Stimulated activated CD8-positive, alpha-beta memory T cell treated with anti-CD3 and anti-CD28 coated beads, Interleukin-7, amount 100 ng/mL, for 24 hours (primary cell): ENCODE measurements around the gene MPI.
A peak's percentile ranks its signal among the peaks of the same experiment; 100 is the strongest.
"Not testable (repeated sequence)": the region's sequence is repeated elsewhere in the genome, so short reads cannot be mapped to it uniquely, and the experiment has no call there.

ENCODE experiments used
- DNase-seq: peaks from one replicate; pipeline ENCODE4 v3.0.0-alpha.2; 2020; ENCODE audit warnings: low read depth

The MPI gene

DNA sequence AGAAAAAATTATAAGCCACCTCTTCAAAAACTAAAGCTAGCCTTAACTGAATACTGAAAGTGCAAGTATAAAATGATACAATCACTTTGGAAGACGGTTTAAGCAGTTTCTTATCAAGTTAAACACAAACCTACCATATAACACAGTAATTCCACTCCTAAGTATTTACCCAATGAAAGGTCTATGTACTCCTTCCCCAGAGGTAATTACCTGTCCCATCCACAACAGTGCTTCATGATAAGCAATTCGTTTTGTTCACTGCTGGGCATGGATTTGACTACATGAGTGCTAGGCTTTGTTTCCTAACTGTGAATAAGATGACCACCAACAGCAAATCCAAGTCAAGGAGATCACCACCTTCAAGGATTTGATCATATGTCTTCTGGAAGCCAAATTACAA is 43.7 kb downstream of the MPI start:
- no peak for DNase-seq

DNA sequence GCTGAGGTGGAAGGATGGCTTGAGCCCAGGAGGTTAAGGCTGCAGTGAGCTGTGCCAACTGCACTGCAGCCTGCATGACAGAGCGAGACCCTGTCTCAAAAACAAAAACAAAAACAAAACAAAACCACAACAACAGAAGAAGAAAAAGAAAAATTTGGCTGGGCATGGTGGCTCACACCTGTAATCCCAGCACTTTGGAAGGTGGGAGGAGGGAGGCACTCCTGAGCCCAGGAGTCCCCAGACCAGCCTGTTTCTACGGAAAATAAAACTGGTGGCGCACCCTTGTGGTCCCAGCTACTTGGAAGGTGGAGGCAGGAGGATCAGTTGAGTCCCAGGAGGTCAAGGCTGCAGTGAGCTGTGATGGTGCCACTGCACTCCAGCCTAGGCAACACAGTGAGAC is 45.4 kb downstream of the MPI start:
- not testable (repeated sequence) for DNase-seq

DNA sequence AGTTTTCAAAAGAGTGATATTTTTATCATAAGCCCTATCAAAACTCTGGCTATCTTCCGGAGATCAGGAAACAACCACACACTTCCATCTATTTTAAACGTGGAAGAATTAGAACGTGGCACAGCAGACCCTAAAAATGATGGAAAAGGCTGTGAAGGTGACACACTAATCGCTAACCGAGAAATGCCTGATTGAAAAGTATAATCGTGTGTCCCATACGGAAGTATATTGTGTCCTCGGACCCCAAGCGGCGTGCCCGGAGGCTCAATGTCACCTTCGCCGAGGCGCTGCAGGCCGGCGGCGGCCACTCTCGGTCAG is 47.4 kb downstream of the MPI start:
- no peak for DNase-seq

DNA sequence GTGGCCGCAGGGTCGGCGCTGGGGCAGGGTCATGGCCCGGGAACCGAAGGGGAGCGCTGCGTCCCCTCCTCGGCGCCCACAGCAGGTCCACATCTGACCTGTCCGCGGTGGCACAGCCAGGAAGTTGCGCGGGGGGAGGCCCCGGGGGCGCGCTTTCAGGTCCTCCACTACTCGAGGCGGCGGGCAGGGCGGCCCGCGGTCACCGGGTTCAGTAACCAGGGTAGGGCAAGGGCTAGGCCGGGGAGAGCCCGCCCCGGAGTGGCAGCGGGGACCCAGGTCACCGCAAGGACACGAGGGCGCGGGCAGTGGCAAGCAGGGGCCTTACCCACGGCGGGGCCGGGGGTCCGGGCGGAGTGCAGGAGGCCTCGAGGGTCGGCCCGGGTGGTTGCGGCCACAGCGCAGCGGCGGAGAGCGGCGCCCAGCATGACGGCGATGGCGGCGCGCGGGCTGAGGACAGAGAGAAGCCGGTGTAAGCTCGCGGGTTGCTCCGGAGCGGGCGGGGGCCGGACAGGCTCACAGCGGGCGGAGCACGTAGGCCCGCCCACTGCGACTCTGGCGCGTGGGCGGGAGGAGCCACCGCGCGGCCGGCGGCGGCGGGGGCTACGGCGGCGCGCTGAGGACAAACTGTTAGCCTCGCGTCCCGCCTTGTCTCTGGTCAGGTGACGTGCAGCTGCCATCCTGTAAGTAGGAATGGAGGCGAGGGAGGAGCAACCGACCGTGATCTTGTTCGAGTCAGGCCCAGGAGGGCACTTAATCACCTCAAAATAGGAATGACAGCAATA is 47.9 kb downstream of the MPI start, which contains the start of gene COX5A:
TSS of gene COX5A (minus strand) at position 484 of the 782 bp plus-strand sequence. CDS start at position 425, 59 bp downstream.
- peak; percentile 76 for DNase-seq

DNA sequence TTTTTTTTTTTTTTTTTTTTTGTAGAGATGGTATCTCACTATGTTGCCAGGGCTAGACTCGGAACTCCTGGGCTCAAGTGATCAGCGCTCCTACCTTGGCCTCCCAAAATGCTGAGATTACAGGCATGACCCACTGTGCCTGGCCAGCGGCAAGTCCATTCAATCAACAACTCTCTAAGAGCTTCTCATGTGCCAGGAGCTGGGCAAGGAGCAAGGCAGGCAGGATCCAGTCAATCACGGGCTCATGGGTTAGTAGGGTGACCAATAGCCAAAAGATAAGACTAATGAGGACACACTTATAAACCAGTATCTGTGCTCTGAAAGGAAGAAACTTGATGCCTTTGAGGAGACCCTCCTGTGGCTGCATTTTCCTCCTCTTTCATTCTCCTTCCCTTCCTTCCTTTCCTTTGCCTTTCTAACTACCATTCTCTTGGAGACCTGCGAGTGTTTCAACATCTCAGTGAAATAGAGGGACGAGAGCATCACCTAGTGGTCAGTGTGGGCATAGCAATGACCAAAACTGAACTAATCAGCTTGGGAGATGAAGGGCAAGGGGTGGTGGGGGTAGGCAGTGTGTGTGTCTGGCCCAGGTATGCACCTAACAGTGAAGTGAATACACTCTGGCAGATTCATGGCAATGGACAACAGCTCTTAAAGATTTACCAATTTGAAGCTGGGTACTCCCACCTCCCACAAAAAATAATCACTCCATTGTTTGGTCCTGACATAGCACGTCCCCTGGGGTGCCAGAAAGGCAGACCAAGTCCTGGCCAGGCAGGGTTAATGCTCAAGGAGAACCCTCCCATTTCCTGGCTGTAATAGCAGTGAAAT is 60.5 kb downstream of the MPI start:
- DNase-seq: peak; percentile 65

- DNase-seq: no peak
Observed at GRCh38 chr15:74951006-74951405, 61.2 kb downstream of the MPI start.
